HG03066 (cell line): Measurements from ENCODE around the gene CAPN2.
"Not testable (repeated sequence)": the region's sequence is repeated elsewhere in the genome, so short reads cannot be mapped to it uniquely, and the experiment has no call there.

Source experiments
- ATAC-seq: cut with Tn5 transposase; IDR thresholded peaks from one replicate; pipeline ENCODE4 v1.9.1; 2021; ENCODE audit warnings: low read depth; ENCODE audit not compliant: unreplicated experiment

CAPN2 gene

DNA sequence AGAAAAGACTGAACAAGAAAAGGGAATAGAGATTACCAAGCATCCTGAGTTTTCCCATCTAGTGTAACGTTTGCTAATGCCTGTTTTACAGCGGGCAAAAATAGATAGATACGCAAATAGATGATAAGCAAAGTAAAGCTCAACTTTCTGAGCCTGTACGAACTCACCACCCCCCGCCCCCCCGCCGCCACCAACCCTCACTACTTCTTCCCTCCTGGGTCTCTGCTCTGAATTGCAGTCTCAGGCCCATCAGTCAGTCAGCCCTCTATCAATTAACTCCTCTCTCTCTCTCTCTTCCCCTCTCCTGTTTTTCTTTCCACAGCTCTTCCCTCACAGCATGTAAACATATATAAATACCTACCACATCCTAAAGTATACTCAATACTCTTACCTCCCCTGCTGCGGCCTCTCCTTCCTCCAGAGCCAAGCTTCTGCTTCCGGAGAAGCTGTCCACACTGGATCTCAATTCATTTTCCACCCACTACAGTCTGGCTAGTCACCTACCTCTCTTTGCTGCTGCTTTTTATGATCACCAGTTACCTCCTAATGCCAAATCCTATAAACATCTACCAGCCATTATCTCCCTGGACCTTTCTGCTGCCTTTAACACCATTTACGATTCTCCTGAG, 64.6 kb downstream of the CAPN2 start:
- ATAC-seq: no peak

GRCh38 chr1:223780318-223780717, 68.0 kb downstream of the CAPN2 start:
- ATAC-seq: no peak

GRCh38 chr1:223780949-223781348, 68.6 kb downstream of the CAPN2 start:
- ATAC-seq: no peak

DNA sequence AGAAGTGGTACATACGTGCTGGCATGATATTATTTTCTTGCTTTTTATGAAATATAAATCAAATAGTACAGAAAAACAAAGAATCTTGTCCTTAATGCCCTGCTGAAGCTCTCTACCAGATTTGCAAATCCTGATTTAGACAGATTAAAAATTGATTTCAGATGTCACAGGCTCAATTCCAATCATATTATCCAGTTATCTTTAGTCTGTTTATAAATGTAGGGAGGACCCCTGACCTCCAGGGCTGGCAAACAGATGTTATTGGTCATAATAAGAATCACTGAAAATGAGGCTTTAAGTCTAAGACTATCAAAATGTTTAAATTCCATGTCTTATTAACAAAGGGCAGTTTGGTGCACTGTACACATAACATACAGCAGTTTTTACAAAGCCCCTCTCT, 71.3 kb downstream of the CAPN2 start:
- no peak for ATAC-seq

DNA sequence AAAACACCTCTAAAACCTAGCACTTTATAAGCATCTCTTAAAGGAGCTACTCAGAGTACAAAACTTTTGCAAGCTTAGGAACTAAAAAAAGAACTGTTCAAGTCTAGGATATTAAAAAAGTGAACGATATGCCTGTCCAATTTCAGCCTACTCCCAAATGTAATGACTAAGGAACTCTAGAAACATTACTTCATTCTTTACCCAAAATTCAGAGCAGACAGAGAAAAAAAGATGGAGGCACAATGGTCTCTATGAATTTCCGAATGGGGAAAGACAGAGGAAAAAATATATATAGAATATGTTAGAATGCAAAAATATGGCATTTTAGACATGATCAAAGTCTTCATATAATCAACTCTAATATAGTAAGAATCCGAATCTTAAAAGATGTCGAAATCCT, 72.2 kb downstream of the CAPN2 start:
- ATAC-seq: no peak

DNA sequence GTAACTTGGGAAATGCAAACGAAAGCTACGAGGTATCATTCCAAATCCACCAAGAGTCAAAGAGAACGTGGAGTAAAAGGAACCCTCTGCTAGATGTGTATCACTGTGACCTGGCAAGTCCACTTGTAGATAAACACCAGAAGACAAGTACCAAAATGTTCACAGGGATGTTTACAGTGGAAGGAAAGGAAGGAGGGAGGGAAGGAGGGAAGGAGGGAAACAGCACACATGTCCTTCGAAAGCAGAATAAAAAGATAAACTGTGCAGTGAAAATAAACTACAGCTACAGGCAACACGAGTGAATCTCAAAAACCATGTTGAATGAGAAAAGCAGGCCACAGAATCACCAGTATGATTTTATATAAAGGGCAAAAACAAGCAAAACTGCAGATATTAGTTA, 73.5 kb downstream of the CAPN2 start:
- ATAC-seq: no peak

DNA sequence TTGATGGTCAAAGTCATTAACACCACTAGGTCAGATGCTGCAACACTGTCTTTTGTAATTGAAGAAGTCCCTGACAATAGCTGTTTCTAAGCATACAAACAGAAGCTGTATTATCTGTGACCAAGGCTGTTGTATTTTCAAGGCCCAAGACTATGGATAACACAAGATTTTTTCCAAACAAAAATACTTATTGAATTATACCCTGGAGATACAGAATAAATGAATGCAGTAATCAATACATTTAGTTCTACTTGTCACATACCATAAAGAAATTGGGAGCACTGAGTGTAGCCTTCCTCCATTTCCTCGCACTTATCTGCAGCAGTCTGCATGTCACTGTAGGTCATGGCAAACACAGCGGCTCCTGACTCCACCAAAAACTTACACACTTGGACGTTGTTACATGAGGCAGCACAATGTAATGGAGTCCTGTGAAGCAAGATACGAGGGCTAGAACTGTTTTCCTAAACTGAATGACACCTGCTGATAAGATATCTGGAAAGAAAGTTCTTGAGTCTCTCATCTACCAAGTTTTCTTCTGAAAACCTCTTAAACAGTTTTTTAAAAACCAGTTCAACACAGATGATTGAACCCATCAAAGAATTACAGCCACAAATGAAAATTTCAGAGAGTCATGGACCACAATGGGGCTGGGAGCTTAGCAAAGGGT, 76.5 kb downstream of the CAPN2 start:
- ATAC-seq: no peak

DNA sequence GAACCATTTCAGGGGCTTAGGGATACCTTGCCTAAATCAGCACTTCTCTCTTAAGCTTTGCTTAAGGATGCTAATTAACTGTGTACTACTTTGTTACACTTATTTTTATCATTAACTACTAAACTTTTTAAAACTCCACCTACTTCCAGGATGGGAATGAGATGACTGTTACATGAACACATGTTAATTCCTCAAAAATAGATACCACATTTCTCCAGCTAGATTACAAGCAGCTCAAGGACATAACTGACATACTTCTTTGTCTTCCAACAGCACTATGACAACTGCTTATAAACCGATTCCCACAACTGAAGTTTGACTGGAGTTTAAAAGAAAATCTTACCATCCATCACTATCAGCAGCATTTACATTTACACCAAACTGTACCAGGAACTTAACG, 79.7 kb downstream of the CAPN2 start:
- ATAC-seq: no peak

DNA sequence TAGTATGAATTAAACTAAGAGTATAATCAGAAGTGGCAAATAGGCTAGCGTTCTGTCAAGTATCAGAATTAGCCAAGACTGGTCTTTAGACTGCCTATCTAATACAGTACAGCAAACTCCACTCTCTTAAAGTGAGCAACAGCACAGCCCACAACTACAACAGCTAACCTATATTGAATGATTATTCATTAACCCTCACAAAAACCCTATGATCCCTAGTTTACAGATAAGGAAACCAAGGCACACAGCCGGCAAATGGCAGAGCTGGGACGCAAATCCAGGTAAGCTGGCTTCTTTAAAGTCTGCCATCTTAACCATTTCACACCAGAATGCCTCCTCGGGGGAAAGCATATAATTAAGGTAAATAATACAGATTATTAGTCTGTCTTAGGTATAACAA, 81.4 kb downstream of the CAPN2 start:
- ATAC-seq: no peak

- ATAC-seq: no peak
Observed at GRCh38 chr1:223794136-223794880, 82.0 kb downstream of the CAPN2 start.

DNA sequence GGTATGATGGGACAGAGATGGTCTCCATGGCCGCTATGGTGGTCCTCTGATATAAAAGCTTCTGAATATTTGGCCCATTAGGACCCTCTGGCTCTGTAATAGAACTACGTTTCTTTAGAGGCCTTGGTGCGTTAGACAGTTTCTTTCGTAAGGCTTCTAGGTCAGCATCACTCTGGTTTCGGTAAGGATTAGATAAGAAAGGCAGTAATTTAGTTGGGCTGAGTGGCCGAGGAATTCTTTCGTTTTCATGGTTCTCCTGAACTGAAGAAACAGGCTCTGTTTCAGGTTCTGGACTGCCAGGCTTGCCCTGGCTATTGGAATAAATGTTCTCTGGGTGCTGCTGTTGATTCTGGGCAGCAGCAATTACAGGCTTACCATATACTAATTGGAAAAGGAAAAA, 83.9 kb downstream of the CAPN2 start:
- no peak for ATAC-seq

DNA sequence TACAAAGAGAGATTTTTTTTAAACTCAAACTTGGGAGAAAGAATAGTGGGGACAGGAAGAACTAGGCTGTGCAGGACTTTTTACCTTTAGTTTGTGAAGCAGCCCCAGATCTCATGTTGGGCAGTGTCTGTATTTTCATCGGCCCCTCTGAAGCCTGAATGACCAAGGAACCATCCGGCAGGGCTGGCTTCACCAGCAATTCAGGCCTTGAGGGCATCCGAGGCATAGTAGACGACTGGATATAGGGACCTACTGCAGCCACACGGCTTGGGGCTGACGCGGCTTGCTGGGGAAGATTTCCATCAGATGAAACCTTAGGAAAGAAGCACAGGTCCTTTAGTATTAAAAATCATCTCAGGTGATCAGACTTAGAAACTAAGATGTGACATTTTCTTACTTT, 89.7 kb downstream of the CAPN2 start:
- ATAC-seq: no peak

DNA sequence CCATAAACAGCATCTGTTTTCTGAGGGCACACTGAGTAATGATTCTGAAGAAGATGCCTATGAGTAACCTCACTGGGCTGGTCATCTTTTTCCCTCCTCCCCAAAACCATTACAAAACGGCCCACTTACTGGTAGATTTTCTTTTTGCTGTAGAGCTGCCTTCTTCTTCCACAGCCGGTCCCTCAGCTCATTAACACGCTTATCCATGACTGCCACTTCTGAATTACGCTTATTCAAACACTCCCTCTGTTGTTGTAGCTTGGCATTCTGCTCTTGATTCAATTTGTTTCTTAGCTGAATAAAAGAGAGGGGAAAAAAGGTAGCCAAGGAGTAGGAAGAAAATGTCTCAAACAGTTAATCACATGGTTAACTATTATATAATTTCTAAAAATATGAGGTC, 90.3 kb downstream of the CAPN2 start:
- ATAC-seq: no peak

GRCh38 chr1:223803211-223803610, 90.9 kb downstream of the CAPN2 start:
- ATAC-seq: no peak

DNA sequence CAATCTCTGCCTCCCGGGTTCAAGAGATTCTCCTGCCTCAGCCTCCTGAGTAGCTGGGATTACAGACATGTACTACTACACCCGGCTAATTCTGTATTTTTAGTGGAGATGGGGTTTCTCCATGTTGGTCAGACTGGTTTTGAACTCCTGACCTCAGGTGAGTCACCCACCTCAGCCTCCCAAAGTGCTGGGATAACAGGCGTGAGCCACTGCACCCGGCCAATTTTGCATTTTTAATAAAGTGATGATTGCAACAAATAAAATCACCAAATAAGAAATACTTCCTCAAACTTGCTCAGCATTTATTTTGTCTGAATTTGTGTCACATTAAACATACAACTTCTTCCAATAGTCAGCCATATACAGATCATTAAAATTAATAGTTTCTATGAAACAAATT, 97.6 kb downstream of the CAPN2 start:
- ATAC-seq: not testable (repeated sequence)

DNA sequence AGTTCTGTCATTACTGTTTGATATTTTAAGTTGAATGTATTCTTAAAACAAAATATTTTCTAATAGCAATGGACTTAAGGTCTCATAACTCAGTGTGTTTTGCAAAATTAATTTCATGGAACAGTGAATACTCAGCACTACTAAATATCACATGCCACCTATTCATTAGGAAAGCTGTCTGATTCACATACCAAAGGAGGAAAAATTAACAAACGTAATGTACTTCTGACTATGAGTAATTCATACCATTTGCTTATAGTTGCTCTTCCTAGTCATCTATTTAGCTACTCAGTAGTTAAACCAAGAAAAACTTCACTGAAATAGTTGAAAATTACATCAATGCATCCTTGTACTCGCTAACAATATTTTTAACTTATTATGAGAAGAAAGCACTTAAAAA, 98.2 kb downstream of the CAPN2 start:
- ATAC-seq: no peak

- ATAC-seq: no peak
Observed at GRCh38 chr1:223811634-223812101, 99.3 kb downstream of the CAPN2 start.

DNA sequence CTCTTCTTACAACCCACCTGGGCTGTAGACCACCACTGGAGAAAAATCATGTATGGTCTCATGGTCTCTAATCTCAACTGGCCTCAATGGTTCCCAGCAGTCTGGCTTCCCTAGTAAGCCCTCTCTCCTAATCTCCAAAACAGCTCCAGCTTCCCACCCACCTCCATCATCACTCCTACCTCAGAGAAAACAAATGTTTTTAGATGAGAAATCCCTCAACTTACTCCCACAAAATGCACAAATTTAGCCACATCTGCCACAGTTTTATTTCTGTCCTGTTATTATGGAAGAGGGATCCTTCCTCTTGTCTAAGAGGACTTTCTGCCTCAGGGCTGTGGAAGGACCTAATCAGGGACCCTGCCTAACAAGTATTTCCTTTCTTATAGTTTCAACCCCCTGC, 101.3 kb downstream of the CAPN2 start:
- no peak for ATAC-seq

DNA sequence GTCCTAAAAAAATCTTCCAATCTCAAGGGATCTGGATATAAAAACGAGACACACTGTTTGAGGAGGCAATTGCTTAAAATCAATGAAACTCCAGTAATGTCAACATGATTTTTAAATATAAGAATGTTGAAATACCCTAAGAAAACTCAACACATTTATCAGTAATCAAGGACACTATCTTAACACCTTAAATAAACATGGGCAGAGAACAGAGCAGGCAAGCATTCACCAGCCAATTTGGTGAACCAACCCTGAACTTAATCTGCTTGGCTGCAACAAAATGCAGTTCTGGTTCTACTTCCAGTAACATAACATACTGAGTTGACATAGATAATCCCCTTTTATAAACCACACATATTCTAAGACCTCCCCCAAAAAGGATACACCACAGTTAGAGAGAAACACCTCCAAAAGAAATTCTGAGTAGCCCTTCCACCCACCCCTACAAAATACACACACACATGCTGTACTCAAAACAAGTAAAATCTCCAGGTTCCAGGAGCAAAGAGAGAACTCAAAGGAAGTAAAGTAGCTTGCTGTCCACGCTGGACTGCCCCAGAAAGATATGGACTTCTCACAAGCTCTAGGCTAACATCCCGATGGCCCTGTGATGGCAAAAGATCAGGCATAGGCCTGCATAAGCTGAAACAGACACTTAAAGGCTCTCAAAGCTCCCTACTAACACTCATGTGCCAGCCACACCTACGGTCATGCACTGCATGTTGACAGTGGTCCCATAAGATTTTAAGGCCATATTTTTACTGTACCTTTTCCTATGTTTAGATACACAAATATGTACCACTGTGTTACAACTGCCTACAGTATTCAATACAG, 102.9 kb downstream of the CAPN2 start:
- no peak for ATAC-seq

DNA sequence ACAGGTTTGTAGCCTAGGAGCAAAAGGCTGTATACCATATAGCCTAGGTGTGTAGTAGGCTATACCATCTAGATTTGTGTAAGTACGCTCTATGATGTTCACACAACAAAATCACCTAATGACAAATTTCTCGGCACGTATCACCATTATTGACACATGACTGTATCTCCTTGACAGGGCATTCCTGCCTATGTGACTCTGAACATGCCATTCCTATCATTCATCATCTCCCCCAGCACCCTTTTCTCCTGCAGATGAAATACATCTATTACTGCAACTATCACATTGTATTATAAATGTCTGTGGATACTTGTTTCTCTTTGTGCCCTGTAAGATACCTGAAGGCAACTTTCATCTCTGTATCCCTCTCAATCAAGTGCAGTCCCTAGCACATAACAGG, 103.5 kb downstream of the CAPN2 start:
- ATAC-seq: no peak

DNA sequence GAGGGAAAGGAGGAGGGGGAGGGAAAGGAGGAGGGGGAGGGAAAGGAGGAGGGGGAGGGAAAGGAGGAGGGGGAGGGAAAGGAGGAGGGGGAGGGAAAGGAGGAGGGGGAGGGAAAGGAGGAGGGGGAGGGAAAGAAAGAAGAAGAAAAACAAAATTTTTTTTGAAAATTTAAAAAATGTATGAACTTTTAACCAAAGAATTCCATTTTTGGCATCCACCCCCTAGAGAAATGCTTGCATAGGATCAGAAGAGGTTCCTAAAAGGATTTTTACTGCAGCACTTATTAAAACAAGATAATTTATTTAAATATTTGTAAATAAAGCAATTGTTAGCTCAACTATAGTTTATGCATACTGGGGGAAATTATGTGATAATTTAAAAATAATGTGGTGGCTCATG, 104.9 kb downstream of the CAPN2 start:
- not testable (repeated sequence) for ATAC-seq
